ENCODE results near the gene LSM12. TPM values are rescaled to one million over a fixed set of nuclear protein-coding genes. Genes with fewer than 3 reads are reported as not detected.

LSM12 gene
- 61.9 and 62.1 TPM in 2 replicates for total RNA-seq

DNA sequence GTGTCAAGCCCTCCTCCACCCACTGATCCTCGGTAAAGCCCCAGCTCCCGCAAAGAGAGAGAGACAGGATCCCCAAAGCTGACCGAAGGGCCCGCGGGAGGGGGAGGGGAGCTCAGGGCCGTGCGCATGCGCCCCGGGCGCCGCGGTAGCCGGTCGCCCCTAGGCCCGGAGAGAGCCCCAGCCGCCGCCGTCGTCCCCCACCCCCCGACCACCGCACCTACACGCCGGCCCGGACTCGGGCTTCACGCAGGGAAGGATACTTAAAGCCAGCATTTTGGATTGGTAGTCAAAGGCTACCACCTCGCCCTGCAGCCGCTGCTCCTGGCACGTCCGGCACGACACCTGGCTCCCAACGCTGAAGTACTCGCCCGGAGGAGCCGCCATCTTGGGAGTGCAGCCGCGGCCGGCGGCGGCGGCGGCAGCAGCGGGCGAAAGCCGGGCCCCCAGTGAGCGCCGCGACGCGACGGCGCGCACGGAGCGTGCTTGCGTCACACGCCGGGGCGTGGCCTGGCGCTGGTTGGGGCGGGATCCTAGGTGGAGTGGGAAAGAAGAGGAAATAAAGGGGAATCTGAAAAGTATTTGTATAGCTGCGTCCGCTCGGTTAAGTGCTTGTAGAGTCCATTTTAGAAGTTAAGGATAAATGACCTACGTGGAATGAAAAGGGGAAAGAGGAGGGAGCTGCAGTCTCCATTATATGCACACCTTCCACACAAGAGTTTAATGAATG is at the start of gene LSM12:
Gene LSM12, minus strand, starts transcription at position 468 of the 727 bp plus-strand sequence. Its CDS starts 84 bp downstream, at position 384.

DNA sequence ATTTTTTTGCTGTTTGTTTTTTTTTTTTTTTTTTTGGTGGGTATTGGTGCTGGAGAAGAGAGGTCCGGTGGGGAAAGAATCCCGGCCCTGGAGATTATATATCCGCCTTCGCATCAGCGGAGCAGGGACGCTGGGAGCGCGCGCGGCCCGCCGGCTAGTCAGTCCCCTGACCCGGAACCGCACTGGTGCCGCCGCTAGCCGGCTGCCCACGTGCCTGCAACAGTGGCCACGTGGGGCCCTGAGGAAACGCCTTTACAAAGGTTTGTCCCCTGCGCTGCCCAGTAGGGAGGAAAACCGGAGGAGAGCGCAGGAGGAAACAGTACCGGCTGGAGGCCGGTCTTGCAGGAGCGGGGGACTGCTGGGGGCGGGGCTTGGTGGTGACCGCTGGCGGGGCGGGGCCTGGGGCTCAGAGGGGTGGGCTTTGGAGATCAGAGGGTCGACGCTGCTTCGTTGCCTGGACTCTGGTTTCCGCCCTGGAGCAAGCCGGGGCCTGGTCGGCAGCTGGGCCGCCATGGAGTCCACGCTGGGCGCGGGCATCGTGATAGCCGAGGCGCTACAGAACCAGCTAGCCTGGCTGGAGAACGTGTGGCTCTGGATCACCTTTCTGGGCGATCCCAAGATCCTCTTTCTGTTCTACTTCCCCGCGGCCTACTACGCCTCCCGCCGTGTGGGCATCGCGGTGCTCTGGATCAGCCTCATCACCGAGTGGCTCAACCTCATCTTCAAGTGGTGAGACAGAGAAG is 4.2 kb upstream of the LSM12 start, which contains the start of gene G6PC3:
Gene G6PC3, plus strand, starts transcription at position 281 of the 743 bp plus-strand sequence. Its CDS starts 231 bp downstream, at position 512.

DNA sequence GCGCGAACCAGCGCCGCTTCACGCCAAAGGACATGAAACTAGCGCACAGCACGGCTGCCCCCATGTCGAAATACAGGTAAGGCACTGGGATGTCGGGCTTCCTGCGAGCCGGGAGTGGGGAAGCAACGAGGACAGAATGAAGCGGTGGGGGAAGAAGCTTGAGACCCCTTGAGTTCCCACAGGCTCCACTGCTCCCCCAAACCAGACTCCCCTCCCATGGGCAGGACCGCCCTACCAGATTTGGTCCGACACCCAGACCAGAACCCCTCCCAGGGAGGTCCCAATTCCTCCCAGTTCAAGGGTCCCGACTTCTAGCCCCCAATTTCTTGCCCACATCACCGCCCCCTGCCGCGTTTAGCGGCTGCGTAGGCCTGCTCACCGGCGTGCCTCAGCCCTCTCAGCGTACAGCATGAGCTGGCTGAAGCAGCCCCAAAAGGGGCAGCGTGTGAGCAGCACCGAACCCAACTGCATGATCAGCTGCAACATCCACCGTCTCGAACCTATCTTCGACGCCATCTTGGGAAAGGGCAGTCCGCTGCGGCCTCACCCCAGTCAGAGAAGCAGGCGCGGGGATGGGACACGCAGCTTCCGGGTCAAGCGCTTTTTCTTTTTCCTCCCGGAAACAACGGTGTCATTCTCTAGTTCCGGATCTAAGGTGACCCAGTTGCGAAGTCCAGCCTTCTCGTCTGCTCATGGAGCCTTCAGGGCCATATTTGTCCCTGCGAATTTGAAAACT is 51.9 kb downstream of the LSM12 start, which contains the start of gene TMEM101:
Gene TMEM101, minus strand, starts transcription at position 527 of the 736 bp plus-strand sequence. Its CDS starts 11 bp downstream, at position 516.

DNA sequence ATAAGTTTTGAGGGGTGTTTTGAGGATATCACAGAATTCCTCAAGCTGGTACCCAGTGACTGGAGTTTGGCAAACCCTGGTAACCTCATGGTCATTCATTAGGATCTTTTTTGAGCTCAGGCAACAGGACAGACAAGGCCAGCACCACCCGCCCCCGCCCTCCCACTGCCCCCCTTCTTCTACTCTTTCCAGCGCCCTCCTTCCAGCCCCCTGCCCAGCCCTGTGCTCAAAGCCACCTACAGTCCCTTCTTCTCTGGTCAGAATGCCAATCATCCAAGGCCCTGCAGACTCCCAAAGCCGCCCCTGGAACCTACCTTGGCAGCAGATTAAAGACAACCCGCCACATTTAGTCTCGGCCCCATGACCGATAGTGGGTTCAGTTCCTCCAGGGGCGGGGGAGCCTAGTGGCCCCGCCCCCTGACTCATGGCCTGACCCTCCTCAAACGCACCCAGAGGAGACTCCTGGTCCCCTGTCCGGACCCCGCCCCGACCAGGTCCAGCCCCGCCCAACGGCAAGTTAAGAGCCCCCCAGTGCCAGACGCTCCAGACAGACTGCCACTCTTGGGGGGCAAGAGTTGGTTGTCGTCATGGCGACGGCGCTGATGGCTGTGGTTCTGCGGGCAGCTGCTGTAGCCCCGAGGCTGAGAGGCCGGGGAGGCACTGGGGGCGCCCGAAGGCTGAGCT is 62.3 kb downstream of the LSM12 start, which contains the start of gene NAGS:
Gene NAGS, plus strand, starts transcription at position 546 of the 684 bp plus-strand sequence. Its CDS starts 42 bp downstream, at position 588.

Small RNA genes lying within 50 kb of the gene (small RNA-seq; reads per million reads assigned to genes)
- not detected for gene RF00012

Other genes starting within 250 kb of the LSM12 start
- 13.8 and 18.3 TPM in 2 replicates for gene MPP3, start 233.5 kb downstream of the LSM12 start, total RNA-seq
- gene CD300LG, start 219.5 kb downstream of the LSM12 start, total RNA-seq: not detected in 2 replicates
- 2.9 and 3.4 TPM in 2 replicates for gene MPP2, start 159.1 kb downstream of the LSM12 start, total RNA-seq
- not detected in 2 replicates for gene PPY, start 124.2 kb downstream of the LSM12 start, total RNA-seq
- gene PYY, start 112.7 kb downstream of the LSM12 start, total RNA-seq: not detected in 2 replicates
- 1.1 and 2.1 TPM in 2 replicates for gene NAGS, start 62.0 kb downstream of the LSM12 start, total RNA-seq
- 35.3 and 35.9 TPM in 2 replicates for gene TMEM101, start 51.7 kb downstream of the LSM12 start, total RNA-seq
- gene G6PC3, start 4.1 kb upstream of the LSM12 start, total RNA-seq: 25.5 and 27.6 TPM in 2 replicates
- gene HDAC5, start 57.0 kb upstream of the LSM12 start, total RNA-seq: 133 and 147 TPM in 2 replicates
- 0.81 and 1.7 TPM in 2 replicates for gene HROB, start 75.3 kb upstream of the LSM12 start, total RNA-seq
- gene ASB16, start 104.0 kb upstream of the LSM12 start, total RNA-seq: not detected in 2 replicates
- gene TMUB2, start 120.3 kb upstream of the LSM12 start, total RNA-seq: 35.9 and 38.9 TPM in 2 replicates
- 65.6 and 75.8 TPM in 2 replicates for gene ATXN7L3, start 133.2 kb upstream of the LSM12 start, total RNA-seq
- gene UBTF, start 153.0 kb upstream of the LSM12 start, total RNA-seq: 49.7 and 58.9 TPM in 2 replicates
- gene SLC4A1, start 201.5 kb upstream of the LSM12 start, total RNA-seq: not detected in 2 replicates
- not detected in 2 replicates for gene RUNDC3A, start 241.9 kb upstream of the LSM12 start, total RNA-seq

All from hair follicle dermal papilla cell (primary cell).